ENCODE results near the gene CCNE1. TPM values are rescaled to one million over a fixed set of nuclear protein-coding genes. Genes with fewer than 3 reads are reported as not detected.

CCNE1 gene
- total RNA-seq, 1 donor, result 5.4 TPM

DNA sequence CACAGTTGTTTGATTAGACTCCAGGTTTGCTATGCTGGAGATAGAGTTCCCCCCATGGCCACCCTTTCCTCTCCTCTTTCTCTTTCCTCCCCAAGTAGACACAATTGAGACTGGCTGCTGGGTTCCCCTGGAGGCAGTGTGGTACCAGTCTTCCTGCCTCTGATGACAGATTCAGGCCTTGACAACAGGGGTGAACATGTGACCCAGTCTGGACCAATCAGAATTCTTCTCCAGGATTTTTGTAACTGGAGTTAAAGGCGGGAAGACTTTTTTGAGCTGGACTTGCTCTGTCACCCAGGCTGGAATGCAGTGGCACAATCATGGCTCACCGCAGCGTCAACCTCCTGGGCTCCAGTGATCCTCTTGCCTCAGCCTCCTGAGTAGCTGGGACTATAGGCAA is 48.7 kb downstream of the CCNE1 start:
- Histone ChIP-seq H3K4me3 (ENCODE audit: low read length) (no peak overlapping the region), H3K27me3 (ENCODE audit: insufficient read depth, low read length) (no peaks in the 10 kb centered on the region), H3K9me3 (ENCODE audit: low read depth, low read length) (no peaks in the 10 kb centered on the region), H3K4me1 (ENCODE audit: insufficient read depth, low read length) (no peaks in the 10 kb centered on the region)

DNA sequence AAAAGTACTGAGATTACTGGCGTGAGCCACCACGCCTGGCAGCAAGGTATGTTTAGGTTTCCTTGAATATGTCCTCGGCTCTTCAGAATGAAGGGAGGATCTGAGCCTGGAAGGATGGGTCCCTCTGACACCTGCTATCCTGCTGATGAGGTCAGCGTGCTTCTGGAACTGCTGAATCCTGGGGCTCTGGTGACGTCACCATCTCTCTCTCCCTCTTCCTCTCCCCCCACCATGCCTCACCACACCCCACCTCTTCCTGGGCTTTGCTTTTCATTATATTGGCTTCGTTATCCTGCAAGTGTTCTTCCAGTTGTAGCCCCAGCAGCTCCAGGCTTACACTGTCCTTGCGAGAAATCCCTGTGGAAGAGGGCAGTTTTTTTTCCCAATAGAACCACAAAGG is 49.8 kb downstream of the CCNE1 start:
- H3K9me3 ChIP-seq (ENCODE audit: low read depth, low read length), result no peaks in the 10 kb centered on the region
- H3K27me3 ChIP-seq (ENCODE audit: insufficient read depth, low read length), result no peaks in the 10 kb centered on the region
- H3K4me3 ChIP-seq (ENCODE audit: low read length), result no peak overlapping the region
- no peaks in the 10 kb centered on the region for H3K4me1 ChIP-seq (ENCODE audit: insufficient read depth, low read length)

DNA sequence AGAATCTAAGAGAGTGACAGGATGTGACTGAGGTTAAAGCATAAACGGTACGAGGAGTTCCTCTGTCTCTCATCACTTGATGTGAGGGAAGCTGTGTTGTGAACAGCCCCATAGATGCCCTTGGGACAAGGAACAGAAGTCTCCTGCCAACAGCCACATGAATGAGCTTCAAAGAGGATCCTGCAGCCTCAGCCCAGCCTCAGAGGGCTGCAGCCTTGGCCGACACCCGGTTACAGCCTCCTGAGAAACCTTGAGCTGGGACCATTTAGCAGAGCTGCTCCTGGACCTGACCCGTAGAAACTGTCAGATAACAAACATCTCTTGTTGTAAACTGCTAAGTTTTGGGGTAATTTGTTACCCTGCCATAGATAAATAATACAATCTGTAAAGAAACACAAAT is 54.2 kb downstream of the CCNE1 start:
- H3K27me3 ChIP-seq (ENCODE audit: insufficient read depth, low read length), result no peaks in the 10 kb centered on the region
- H3K4me1 ChIP-seq (ENCODE audit: insufficient read depth, low read length), result no peaks in the 10 kb centered on the region
- H3K9me3 ChIP-seq (ENCODE audit: low read depth, low read length), result no peaks in the 10 kb centered on the region
- no peak overlapping the region for H3K4me3 ChIP-seq (ENCODE audit: low read length)

DNA sequence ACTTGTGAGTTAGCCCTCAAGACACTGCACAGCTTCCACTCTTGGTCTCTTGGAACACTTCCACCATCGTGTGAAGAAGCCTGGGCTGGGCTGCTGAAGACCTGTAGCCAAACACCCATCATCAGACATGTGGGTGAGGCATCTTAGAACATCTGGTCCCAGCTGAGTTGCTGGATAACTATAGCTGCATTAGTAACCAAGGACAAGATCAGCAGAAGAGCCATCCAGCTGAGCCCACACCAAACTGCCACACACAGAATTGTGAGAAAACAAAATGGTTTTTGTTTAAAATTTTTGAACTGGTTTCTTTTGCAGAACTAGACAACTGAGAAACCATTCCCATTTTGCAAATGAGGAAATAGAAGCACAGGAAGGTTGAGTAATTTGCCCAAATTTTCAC is 56.2 kb downstream of the CCNE1 start:
- peaks cover 7% of the 10 kb centered on the region for H3K27me3 ChIP-seq (ENCODE audit: insufficient read depth, low read length)
- H3K4me1 ChIP-seq (ENCODE audit: insufficient read depth, low read length), result peaks cover 7% of the 10 kb centered on the region
- no peaks in the 10 kb centered on the region for H3K9me3 ChIP-seq (ENCODE audit: low read depth, low read length)
- H3K4me3 ChIP-seq (ENCODE audit: low read length), result no peak overlapping the region

DNA sequence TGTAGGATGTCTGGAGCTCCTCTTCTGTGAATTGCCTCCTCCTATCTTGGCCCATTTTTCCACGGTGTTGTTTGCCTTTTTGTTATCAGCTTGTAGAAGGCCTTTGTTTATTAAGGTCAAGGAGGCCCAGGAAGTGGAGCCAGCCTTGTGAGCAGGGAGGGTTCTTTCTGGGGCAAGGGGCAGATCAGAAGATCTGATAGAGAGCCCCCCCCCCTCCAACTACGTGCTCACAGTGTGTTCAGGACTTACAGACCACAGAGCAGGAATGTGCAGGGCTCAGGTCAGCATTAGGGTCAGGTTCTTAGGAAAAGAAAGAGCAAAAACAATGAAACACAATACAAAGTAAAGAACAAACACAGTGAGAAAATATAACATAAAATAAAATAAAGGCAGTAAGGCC is 59.4 kb downstream of the CCNE1 start:
- Histone ChIP-seq H3K27me3 (ENCODE audit: insufficient read depth, low read length) (peaks cover 10% of the 10 kb centered on the region), H3K9me3 (ENCODE audit: low read depth, low read length) (no peaks in the 10 kb centered on the region), H3K4me1 (ENCODE audit: insufficient read depth, low read length) (peaks cover 16% of the 10 kb centered on the region), H3K4me3 (ENCODE audit: low read length) (no peak overlapping the region)

DNA sequence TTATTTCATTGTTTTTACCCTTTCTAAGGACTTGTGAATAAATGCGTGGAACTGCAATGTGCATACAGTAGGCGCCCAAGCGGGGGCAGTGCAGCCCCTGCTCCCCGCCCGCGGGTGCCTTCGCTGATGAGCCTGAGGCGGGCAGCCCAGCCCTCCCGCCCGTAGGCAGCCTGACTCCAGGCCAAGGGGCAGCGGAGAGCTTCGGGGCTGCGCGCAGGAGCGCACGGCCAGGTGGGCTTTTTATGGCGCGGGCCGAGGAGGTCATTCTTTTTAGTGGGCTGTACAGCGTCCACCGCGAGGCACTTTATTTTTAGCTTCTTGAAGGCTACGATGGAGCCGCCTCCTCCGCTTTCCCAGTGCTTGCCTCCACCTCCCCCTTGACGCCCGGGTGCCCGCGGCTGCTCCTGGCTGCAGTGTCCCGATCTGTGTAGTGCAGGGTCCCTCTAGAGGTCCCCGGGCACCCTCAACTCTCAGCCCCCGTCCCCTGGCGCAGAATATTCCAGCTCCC is 60.5 kb downstream of the CCNE1 start:
- H3K4me3 ChIP-seq (ENCODE audit: low read length), result no peak overlapping the region
- peaks cover 16% of the 10 kb centered on the region for H3K4me1 ChIP-seq (ENCODE audit: insufficient read depth, low read length)
- peaks cover 10% of the 10 kb centered on the region for H3K27me3 ChIP-seq (ENCODE audit: insufficient read depth, low read length)
- H3K9me3 ChIP-seq (ENCODE audit: low read depth, low read length), result no peaks in the 10 kb centered on the region

DNA sequence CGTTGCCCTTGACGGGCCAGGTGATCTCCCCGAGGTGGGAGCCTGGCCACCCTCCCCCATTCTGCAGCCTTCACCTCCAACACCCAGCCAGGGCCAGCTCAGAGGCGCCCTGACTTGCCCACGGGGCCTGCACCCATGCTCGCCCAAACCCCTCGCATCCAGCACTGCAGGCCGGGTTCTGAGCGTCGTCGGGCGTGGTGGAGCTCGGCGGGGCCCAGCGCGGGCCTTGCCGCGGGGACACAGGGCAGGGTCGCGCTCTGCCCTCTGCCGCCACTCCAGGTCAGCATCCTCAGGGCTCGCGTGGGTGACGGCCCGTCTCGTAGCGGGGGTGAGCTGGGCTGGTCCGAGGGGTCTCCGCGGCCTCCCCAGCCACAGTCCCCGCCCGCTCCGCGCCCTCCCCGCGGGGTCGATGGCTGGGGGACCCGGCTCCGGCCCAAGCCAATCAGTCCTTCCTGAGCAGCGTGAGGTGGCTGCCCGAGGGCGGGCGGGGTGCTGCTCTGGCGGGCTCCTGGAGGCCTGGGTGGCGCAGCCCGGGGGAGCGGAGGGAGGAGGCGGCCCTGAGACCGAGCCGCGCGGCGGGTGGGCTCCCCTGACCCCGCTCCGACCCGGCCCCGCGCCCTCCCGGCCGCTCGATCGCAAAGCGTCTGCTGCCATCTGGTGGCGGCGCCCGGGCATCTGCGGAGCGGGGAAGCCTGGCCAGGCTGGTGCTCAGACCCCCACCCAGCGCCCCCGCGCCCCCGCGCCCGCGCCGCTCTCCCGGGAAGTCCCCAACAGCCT is 61.4 kb downstream of the CCNE1 start:
- H3K4me3 ChIP-seq (ENCODE audit: low read length), result no peak overlapping the region
- H3K9me3 ChIP-seq (ENCODE audit: low read depth, low read length), result no peaks in the 10 kb centered on the region
- peaks cover 16% of the 10 kb centered on the region for H3K4me1 ChIP-seq (ENCODE audit: insufficient read depth, low read length)
- peaks cover 10% of the 10 kb centered on the region for H3K27me3 ChIP-seq (ENCODE audit: insufficient read depth, low read length)

Other genes starting within 250 kb of the CCNE1 start
- gene POP4, start 205.7 kb upstream of the CCNE1 start, total RNA-seq, result 44.4 TPM
- 13.1 TPM for gene PLEKHF1, start 146.5 kb upstream of the CCNE1 start, total RNA-seq
- gene C19orf12, start 96.7 kb upstream of the CCNE1 start, total RNA-seq, result 8.8 TPM
- gene URI1, start 130.2 kb downstream of the CCNE1 start, total RNA-seq, result 78.5 TPM

Data from mononuclear cell (primary cell).